ENCODE data around the gene ROPN1. TPM values are rescaled to one million over a fixed set of nuclear protein-coding genes. Genes with fewer than 3 reads are reported as not detected.
"Not testable (repeated sequence)": the region's sequence is repeated elsewhere in the genome, so short reads cannot be mapped to it uniquely, and the experiment has no call there.

The ROPN1 gene
- not detected for polyA plus RNA-seq (2013, experiment 1 of 2)
- polyA plus RNA-seq (2013, experiment 2 of 2) = not detected

DNA sequence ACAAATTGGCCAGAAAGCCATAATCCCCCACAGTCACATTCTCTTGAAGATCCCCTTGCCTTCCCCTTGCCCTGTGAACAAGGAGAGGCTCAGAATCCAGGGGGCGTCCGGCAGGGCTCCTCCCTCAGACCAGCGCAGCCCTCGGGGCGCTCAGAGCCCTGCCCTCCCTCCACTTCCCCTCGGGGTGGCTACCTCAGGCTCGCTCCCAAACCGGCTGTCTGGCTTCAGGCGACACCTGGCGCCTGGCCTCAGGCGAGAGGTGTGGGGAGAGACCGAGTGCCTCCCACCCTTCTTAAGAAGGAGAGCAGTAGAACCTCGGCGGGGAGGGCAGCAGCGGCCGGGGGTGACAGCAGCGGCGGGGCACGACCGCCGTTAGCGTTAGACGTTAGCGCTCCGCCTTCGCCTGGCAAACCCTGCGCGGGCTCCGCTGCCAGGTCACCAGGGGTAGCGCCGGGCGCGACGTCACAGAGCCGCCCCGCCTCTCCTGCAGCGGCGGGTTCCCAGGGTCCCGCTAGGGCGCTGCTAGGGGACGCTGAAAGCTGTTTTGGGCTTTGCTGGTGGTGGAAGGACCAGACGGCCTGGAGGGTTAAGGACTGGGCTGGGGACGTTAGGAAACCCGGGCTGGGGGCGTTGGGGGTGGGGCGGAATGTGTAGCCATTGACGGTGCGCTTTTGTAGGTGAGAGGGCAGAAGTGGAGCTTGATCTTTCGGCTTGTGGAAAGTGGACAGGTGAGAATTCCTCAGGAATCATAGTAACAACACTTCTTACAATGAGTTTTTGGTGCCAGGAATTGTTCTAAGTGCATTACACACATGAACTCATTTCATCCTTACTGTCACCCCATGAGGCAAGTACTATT lies at the start of gene ROPN1:
TSS of gene ROPN1 (minus strand) at position 395 of the 859 bp plus-strand sequence. CDS start 11,643 bp downstream, outside the sequence.
- no CpG with 5 or more reads among the region's 49 CpGs for WGBS
- not testable (repeated sequence) for H3K27ac ChIP-seq (ENCODE audit: low read depth, low read length); H3K4me3 ChIP-seq (ENCODE audit: low read length); H3K9me3 ChIP-seq (ENCODE audit: insufficient read depth, low read depth, low read length); H3K9ac ChIP-seq (ENCODE audit: low read depth, low read length); H3K4me1 ChIP-seq (ENCODE audit: insufficient read depth, low read length); H3K36me3 ChIP-seq (ENCODE audit: insufficient read depth, low read length)
- peaks cover 70% of the 10 kb centered on the region for H3K27me3 ChIP-seq (ENCODE audit: insufficient read depth, low read length)

- H3K4me3 ChIP-seq (ENCODE audit: low read length) = no peak overlapping the region
- no peak overlapping the region for H3K27ac ChIP-seq (ENCODE audit: low read depth, low read length)
- no peaks in the 10 kb centered on the region for H3K36me3 ChIP-seq (ENCODE audit: insufficient read depth, low read length)
- no peak overlapping the region for H3K9ac ChIP-seq (ENCODE audit: low read depth, low read length)
- H3K27me3 ChIP-seq (ENCODE audit: insufficient read depth, low read length) = peaks cover 25% of the 10 kb centered on the region
- WGBS = 91% methylated on average over 5 of the region's 5 CpGs
- no peaks in the 10 kb centered on the region for H3K9me3 ChIP-seq (ENCODE audit: insufficient read depth, low read depth, low read length)
- H3K4me1 ChIP-seq (ENCODE audit: insufficient read depth, low read length) = no peaks in the 10 kb centered on the region
Measured at GRCh38 chr3:124041553-124041952, 49.6 kb upstream of the ROPN1 start.

GRCh38 chr3:124037326-124037725 lies 45.4 kb upstream of the ROPN1 start:
- Histone ChIP-seq H3K27me3 (ENCODE audit: insufficient read depth, low read length) (peaks cover 56% of the 10 kb centered on the region), H3K9ac (ENCODE audit: low read depth, low read length) (no peak overlapping the region), H3K36me3 (ENCODE audit: insufficient read depth, low read length) (no peaks in the 10 kb centered on the region), H3K27ac (ENCODE audit: low read depth, low read length) (no peak overlapping the region), H3K4me1 (ENCODE audit: insufficient read depth, low read length) (peaks cover 5% of the 10 kb centered on the region), H3K9me3 (ENCODE audit: insufficient read depth, low read depth, low read length) (no peaks in the 10 kb centered on the region), H3K4me3 (ENCODE audit: low read length) (no peak overlapping the region)

GRCh38 chr3:124036214-124036613 lies 44.3 kb upstream of the ROPN1 start:
- H3K27ac ChIP-seq (ENCODE audit: low read depth, low read length); H3K9ac ChIP-seq (ENCODE audit: low read depth, low read length); H3K36me3 ChIP-seq (ENCODE audit: insufficient read depth, low read length); H3K9me3 ChIP-seq (ENCODE audit: insufficient read depth, low read depth, low read length); H3K4me1 ChIP-seq (ENCODE audit: insufficient read depth, low read length); H3K4me3 ChIP-seq (ENCODE audit: low read length): not testable (repeated sequence)
- whole genome bisulfite sequencing = 90% methylated on average over 2 of the region's 3 CpGs
- peaks cover 67% of the 10 kb centered on the region for H3K27me3 ChIP-seq (ENCODE audit: insufficient read depth, low read length)

DNA sequence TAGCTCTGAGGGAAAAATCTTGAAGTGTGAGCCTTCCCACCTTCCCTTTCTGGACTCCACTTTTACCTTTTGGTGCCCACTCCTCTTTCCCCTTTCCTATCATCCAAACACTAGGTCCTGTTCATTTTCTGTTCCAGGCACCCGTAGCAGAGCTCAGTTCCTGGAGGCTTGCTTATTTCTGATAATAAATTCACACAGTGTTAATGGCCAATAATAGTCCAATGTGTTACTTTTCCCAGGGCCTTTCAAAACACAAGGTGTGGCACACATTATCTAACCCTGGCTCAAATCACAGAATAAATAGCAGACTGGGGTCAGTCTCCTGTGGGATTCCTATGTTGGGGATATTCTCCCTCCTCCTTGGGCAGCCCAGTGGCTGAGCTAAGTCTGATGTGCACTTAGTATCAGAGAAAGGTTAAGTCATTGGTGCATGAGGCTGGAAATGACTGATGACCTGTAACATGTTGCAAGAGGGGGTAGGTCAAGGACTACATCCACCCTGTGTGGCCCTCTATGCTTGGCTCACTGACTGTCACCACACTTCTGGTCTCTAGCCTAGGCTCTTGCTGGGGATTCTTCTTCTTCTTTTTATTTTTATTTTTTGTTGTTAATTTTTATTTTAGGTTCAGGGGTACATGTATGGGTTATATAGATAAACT lies 43.7 kb upstream of the ROPN1 start:
- Histone ChIP-seq H3K9ac (ENCODE audit: low read depth, low read length) (no peak overlapping the region), H3K36me3 (ENCODE audit: insufficient read depth, low read length) (no peaks in the 10 kb centered on the region), H3K4me1 (ENCODE audit: insufficient read depth, low read length) (peaks cover 9% of the 10 kb centered on the region), H3K27ac (ENCODE audit: low read depth, low read length) (no peak overlapping the region), H3K4me3 (ENCODE audit: low read length) (no peak overlapping the region), H3K9me3 (ENCODE audit: insufficient read depth, low read depth, low read length) (no peaks in the 10 kb centered on the region), H3K27me3 (ENCODE audit: insufficient read depth, low read length) (peaks cover 73% of the 10 kb centered on the region)
- WGBS = 90% methylated on average over 1 of the region's 1 CpG

DNA sequence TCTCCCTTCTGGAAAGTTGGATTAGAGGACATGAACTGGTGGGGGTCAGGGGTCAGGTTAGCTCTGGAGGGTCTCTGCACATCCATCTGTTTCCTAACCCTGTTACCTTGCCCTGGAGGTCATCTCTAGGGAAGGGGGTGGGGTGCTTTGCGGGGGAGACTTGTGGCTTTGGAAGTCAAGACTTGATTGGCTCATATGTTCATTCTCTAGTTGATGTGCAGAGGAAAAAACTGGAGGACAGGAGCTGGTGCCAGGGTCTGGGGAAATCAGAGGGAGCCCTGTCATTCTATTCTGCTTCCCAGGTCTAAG lies 42.9 kb upstream of the ROPN1 start:
- Histone ChIP-seq H3K4me3 (ENCODE audit: low read length) (peak overlapping the region; percentile 86), H3K36me3 (ENCODE audit: insufficient read depth, low read length) (no peaks in the 10 kb centered on the region), H3K27ac (ENCODE audit: low read depth, low read length) (no peak overlapping the region), H3K27me3 (ENCODE audit: insufficient read depth, low read length) (peaks cover 80% of the 10 kb centered on the region), H3K4me1 (ENCODE audit: insufficient read depth, low read length) (peaks cover 9% of the 10 kb centered on the region), H3K9ac (ENCODE audit: low read depth, low read length) (no peak overlapping the region), H3K9me3 (ENCODE audit: insufficient read depth, low read depth, low read length) (no peaks in the 10 kb centered on the region)
- WGBS = 59% methylated on average over 1 of the region's 1 CpG

- Histone ChIP-seq H3K36me3 (ENCODE audit: insufficient read depth, low read length) (no peaks in the 10 kb centered on the region), H3K9me3 (ENCODE audit: insufficient read depth, low read depth, low read length) (no peaks in the 10 kb centered on the region), H3K9ac (ENCODE audit: low read depth, low read length) (peak overlapping the region; percentile 74; the same call in 1 of the 2 replicates), H3K27me3 (ENCODE audit: insufficient read depth, low read length) (peaks cover 82% of the 10 kb centered on the region), H3K27ac (ENCODE audit: low read depth, low read length) (no peak overlapping the region), H3K4me1 (ENCODE audit: insufficient read depth, low read length) (peaks cover 9% of the 10 kb centered on the region), H3K4me3 (ENCODE audit: low read length) (peak overlapping the region; percentile 86)
- 5% methylated on average over 46 of the region's 47 CpGs for WGBS
Measured at GRCh38 chr3:124034016-124034843, 42.3 kb upstream of the ROPN1 start.

GRCh38 chr3:124033360-124034015 lies 41.6 kb upstream of the ROPN1 start, which contains the start of gene KALRN:
TSS of gene KALRN (plus strand) at chr3:124033369.
- Histone ChIP-seq H3K4me3 (ENCODE audit: low read length) (peak within 1 kb of the TSS; percentile 86), H3K4me1 (ENCODE audit: insufficient read depth, low read length) (peaks cover 9% of the 10 kb centered on the region), H3K36me3 (ENCODE audit: insufficient read depth, low read length) (no peaks in the 10 kb centered on the region), H3K9ac (ENCODE audit: low read depth, low read length) (peak within 1 kb of the TSS; percentile 87), H3K27me3 (ENCODE audit: insufficient read depth, low read length) (peaks cover 82% of the 10 kb centered on the region), H3K9me3 (ENCODE audit: insufficient read depth, low read depth, low read length) (no peaks in the 10 kb centered on the region), H3K27ac (ENCODE audit: low read depth, low read length) (peak within 1 kb of the TSS; percentile 70; the same call in 1 of the 2 replicates)
- under 1% methylated on average over 63 of the region's 63 CpGs for WGBS

DNA sequence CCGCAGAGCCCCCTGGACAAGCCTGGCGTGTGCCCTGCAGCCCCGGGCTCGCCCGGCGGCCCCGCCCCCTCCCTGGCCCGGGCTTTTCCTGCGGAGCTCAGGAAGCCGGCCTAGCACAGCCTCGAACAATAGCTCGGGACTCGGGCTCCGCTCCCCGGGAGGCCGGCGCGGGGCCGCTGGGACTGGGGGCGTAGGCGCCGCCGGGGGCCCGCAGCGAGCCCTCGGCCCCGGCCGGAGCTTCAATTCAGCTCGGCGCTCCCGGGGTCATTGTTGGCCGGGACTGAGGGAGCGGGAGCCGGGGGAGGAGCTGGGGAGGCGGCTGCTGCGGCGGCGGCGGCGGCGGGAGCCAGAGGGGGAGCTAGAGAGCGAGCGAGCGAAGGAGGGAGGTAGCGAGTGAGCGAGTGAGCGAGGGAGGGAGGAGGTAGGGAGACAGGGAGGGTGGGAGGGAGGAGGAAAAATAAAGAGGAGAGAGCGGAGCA lies 41.0 kb upstream of the ROPN1 start:
- peaks cover 9% of the 10 kb centered on the region for H3K4me1 ChIP-seq (ENCODE audit: insufficient read depth, low read length)
- no peaks in the 10 kb centered on the region for H3K9me3 ChIP-seq (ENCODE audit: insufficient read depth, low read depth, low read length)
- peak overlapping the region; percentile 87 for H3K9ac ChIP-seq (ENCODE audit: low read depth, low read length)
- H3K27ac ChIP-seq (ENCODE audit: low read depth, low read length) = peak overlapping the region; percentile 70; the same call in 1 of the 2 replicates
- WGBS = under 1% methylated on average over 48 of the region's 48 CpGs
- peak overlapping the region; percentile 86 for H3K4me3 ChIP-seq (ENCODE audit: low read length)
- H3K27me3 ChIP-seq (ENCODE audit: insufficient read depth, low read length) = peaks cover 82% of the 10 kb centered on the region
- no peaks in the 10 kb centered on the region for H3K36me3 ChIP-seq (ENCODE audit: insufficient read depth, low read length)

DNA sequence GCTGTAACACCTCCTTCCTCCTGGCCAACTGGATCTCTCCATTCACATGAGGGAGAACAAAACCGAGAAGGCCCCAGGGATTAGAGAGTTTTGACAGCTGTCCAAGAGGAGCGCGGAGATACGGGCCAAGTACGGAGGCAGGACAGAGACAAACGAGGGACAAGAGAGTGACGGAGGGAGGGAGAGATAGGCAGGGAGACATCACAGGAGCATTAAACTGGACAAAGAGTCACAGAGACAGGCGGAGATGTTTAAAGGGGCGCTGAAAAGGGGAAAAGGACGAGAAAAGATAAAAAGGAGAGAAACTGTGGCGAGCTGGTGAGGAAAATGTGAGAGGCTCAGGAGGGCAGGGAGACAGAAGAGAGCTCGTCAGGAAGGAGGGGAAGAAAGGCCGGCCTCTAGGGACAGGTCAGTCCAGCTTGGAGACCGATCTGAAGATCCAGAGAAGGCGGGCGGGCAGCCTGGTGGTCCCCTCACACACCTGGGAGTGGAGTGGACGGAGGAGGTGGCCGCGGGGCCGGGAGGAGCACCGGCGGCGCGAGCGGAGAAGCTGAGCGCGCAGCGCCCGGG lies 40.5 kb upstream of the ROPN1 start:
- no peaks in the 10 kb centered on the region for H3K36me3 ChIP-seq (ENCODE audit: insufficient read depth, low read length)
- H3K9me3 ChIP-seq (ENCODE audit: insufficient read depth, low read depth, low read length) = no peaks in the 10 kb centered on the region
- H3K4me1 ChIP-seq (ENCODE audit: insufficient read depth, low read length) = peaks cover 9% of the 10 kb centered on the region
- no peak overlapping the region; the same call in 1 of the 2 replicates for H3K27ac ChIP-seq (ENCODE audit: low read depth, low read length)
- peak overlapping the region; percentile 86 for H3K4me3 ChIP-seq (ENCODE audit: low read length)
- peaks cover 77% of the 10 kb centered on the region for H3K27me3 ChIP-seq (ENCODE audit: insufficient read depth, low read length)
- WGBS = 2% methylated on average over 29 of the region's 29 CpGs
- peak overlapping the region; percentile 87 for H3K9ac ChIP-seq (ENCODE audit: low read depth, low read length)

All from HUES64 (cell line).